ENCODE data around the gene CPNE4. TPM values are rescaled to one million over a fixed set of nuclear protein-coding genes. Genes with fewer than 3 reads are reported as not detected.

CPNE4 gene
- total and polyA plus RNA-seq, 7 experiments from 2014 or later = not detected

GRCh38 chr3:131821191-131821762 lies 213.5 kb downstream of the CPNE4 start:
- peaks cover 0 to 14% (median 7%) of the 10 kb centered on the region in 5 donors for H3K27me3 Mint-ChIP-seq
- DNase-seq = no peak
- H3K36me3 Mint-ChIP-seq = no peaks in the 10 kb centered on the region

GRCh38 chr3:131819381-131820055 lies 215.3 kb downstream of the CPNE4 start:
- Histone ChIP-seq H3K27ac (ENCODE audit: low read depth, low read length) (no peak overlapping the region), H3K9me3 (ENCODE audit: control insufficient read depth in 2 of 3, low read length in 3 of 3) (no peaks in the 10 kb centered on the region), H3K4me3 (ENCODE audit: low read length) (no peak overlapping the region), H3K36me3 (ENCODE audit: control insufficient read depth in 2 of 3, insufficient read depth in 3 of 3, low read length in 3 of 3) (no peaks in the 10 kb centered on the region), H3K4me1 (ENCODE audit: control insufficient read depth in 2 of 2, insufficient read depth in 2 of 2, low read length in 2 of 2) (no peaks in the 10 kb centered on the region), H3K27me3 (ENCODE audit: control insufficient read depth in 2 of 2, insufficient read depth in 2 of 2, low read length in 2 of 2) (peaks cover 0 to 4% of the 10 kb centered on the region in 2 donors)
- no peaks in the 10 kb centered on the region for H3K4me1 Mint-ChIP-seq
- DNase-seq (no peak), ATAC-seq (no peak)
- no peaks in the 10 kb centered on the region for H3K36me3 Mint-ChIP-seq
- no peaks in the 10 kb centered on the region for H3K9me3 Mint-ChIP-seq
- no peak overlapping the region for H3K27ac Mint-ChIP-seq
- POLR2A ChIA-PET = no interaction called here
- H3K27me3 Mint-ChIP-seq = peaks cover 0 to 14% (median 2%) of the 10 kb centered on the region in 5 donors
- H3K4me3 Mint-ChIP-seq = no peak overlapping the region
- CTCF ChIA-PET = no interaction called here
- intact Hi-C loops (cut with micrococcal nuclease) = no loop called here

More at GRCh38 chr3:131821191-131821762, 213.5 kb downstream of the CPNE4 start:
- no peaks in the 10 kb centered on the region for H3K4me1 Mint-ChIP-seq
- H3K27ac ChIP-seq (ENCODE audit: low read depth, low read length) = no peak overlapping the region
- H3K4me3 ChIP-seq (ENCODE audit: low read length) = no peak overlapping the region
- no peaks in the 10 kb centered on the region for H3K36me3 ChIP-seq (ENCODE audit: control insufficient read depth in 2 of 3, insufficient read depth in 3 of 3, low read length in 3 of 3)
- no peaks in the 10 kb centered on the region for H3K9me3 ChIP-seq (ENCODE audit: control insufficient read depth in 2 of 3, low read length in 3 of 3)
- no peak for ATAC-seq
- no peak overlapping the region for H3K4me3 Mint-ChIP-seq
- no peaks in the 10 kb centered on the region for H3K9me3 Mint-ChIP-seq
- POLR2A ChIA-PET = no interaction called here
- peaks cover 0 to 4% of the 10 kb centered on the region in 2 donors for H3K27me3 ChIP-seq (ENCODE audit: control insufficient read depth in 2 of 2, insufficient read depth in 2 of 2, low read length in 2 of 2)
- intact Hi-C loops (cut with micrococcal nuclease) = no loop called here
- CTCF ChIA-PET = interaction anchor here (1.0 kb wide), 1 partner anchor 25 kb away, joined by 3 read pairs; no protein-coding TSS in a partner anchor
- no peak overlapping the region for H3K27ac Mint-ChIP-seq
- H3K4me1 ChIP-seq (ENCODE audit: control insufficient read depth in 2 of 2, insufficient read depth in 2 of 2, low read length in 2 of 2) = no peaks in the 10 kb centered on the region

GRCh38 chr3:131812433-131812832 lies 222.4 kb downstream of the CPNE4 start:
- H3K4me1 ChIP-seq (ENCODE audit: control insufficient read depth in 2 of 2, insufficient read depth in 2 of 2, low read length in 2 of 2) = no peaks in the 10 kb centered on the region
- H3K27ac ChIP-seq (ENCODE audit: low read depth, low read length) = no peak overlapping the region
- H3K9me3 Mint-ChIP-seq = peaks cover 0 to 3% (median 0%) of the 10 kb centered on the region in 11 donors
- intact Hi-C loops (cut with micrococcal nuclease) = no loop called here
- no peaks in the 10 kb centered on the region for H3K36me3 ChIP-seq (ENCODE audit: control insufficient read depth in 2 of 3, insufficient read depth in 3 of 3, low read length in 3 of 3)
- H3K27me3 Mint-ChIP-seq = peaks cover 4 to 18% (median 6%) of the 10 kb centered on the region in 5 donors
- H3K27ac Mint-ChIP-seq = no peak overlapping the region
- DNase-seq (no peak), ATAC-seq (no peak)
- no peaks in the 10 kb centered on the region for H3K36me3 Mint-ChIP-seq
- no peaks in the 10 kb centered on the region for H3K27me3 ChIP-seq (ENCODE audit: control insufficient read depth in 2 of 2, insufficient read depth in 2 of 2, low read length in 2 of 2)
- H3K4me1 Mint-ChIP-seq = no peaks in the 10 kb centered on the region
- ChIA-PET POLR2A (no interaction called here), CTCF (no interaction called here)
- no peak overlapping the region for H3K4me3 ChIP-seq (ENCODE audit: low read length)
- H3K9me3 ChIP-seq (ENCODE audit: control insufficient read depth in 2 of 3, low read length in 3 of 3) = no peaks in the 10 kb centered on the region
- H3K4me3 Mint-ChIP-seq = no peak overlapping the region

- H3K4me1 ChIP-seq (ENCODE audit: control insufficient read depth in 2 of 2, insufficient read depth in 2 of 2, low read length in 2 of 2) = no peaks in the 10 kb centered on the region
- no peak overlapping the region for H3K4me3 ChIP-seq (ENCODE audit: low read length)
- DNase-seq (no peak), ATAC-seq (no peak)
- Mint-ChIP-seq H3K36me3 (no peaks in the 10 kb centered on the region), H3K4me1 (no peaks in the 10 kb centered on the region), H3K27ac (no peak overlapping the region), H3K27me3 (peaks cover 4 to 18% (median 6%) of the 10 kb centered on the region in 5 donors), H3K4me3 (no peak overlapping the region), H3K9me3 (peaks cover 0 to 3% (median 0%) of the 10 kb centered on the region in 11 donors)
- no peak overlapping the region for H3K27ac ChIP-seq (ENCODE audit: low read depth, low read length)
- CTCF ChIA-PET = no interaction called here
- no peaks in the 10 kb centered on the region for H3K9me3 ChIP-seq (ENCODE audit: control insufficient read depth in 2 of 3, low read length in 3 of 3)
- POLR2A ChIA-PET = no interaction called here
- intact Hi-C loops (cut with micrococcal nuclease) = no loop called here
- H3K36me3 ChIP-seq (ENCODE audit: control insufficient read depth in 2 of 3, insufficient read depth in 3 of 3, low read length in 3 of 3) = no peaks in the 10 kb centered on the region
- no peaks in the 10 kb centered on the region for H3K27me3 ChIP-seq (ENCODE audit: control insufficient read depth in 2 of 2, insufficient read depth in 2 of 2, low read length in 2 of 2)
Observed at GRCh38 chr3:131811481-131811880, 223.3 kb downstream of the CPNE4 start.

GRCh38 chr3:131807822-131808221 lies 227.0 kb downstream of the CPNE4 start:
- DNase-seq (no peak), ATAC-seq (no peak)
- POLR2A ChIA-PET = no interaction called here
- intact Hi-C loops (cut with micrococcal nuclease) = no loop called here
- H3K4me1 Mint-ChIP-seq = no peaks in the 10 kb centered on the region
- Histone ChIP-seq H3K9me3 (ENCODE audit: control insufficient read depth in 2 of 3, low read length in 3 of 3) (no peaks in the 10 kb centered on the region), H3K4me1 (ENCODE audit: control insufficient read depth in 2 of 2, insufficient read depth in 2 of 2, low read length in 2 of 2) (no peaks in the 10 kb centered on the region), H3K4me3 (ENCODE audit: low read length) (no peak overlapping the region), H3K27ac (ENCODE audit: low read depth, low read length) (no peak overlapping the region), H3K27me3 (ENCODE audit: control insufficient read depth in 2 of 2, insufficient read depth in 2 of 2, low read length in 2 of 2) (no peaks in the 10 kb centered on the region), H3K36me3 (ENCODE audit: control insufficient read depth in 2 of 3, insufficient read depth in 3 of 3, low read length in 3 of 3) (no peaks in the 10 kb centered on the region)
- H3K27ac Mint-ChIP-seq = no peak overlapping the region
- no peaks in the 10 kb centered on the region for H3K36me3 Mint-ChIP-seq
- H3K4me3 Mint-ChIP-seq = no peak overlapping the region
- H3K9me3 Mint-ChIP-seq = peaks cover 0 to 2% (median 0%) of the 10 kb centered on the region in 11 donors
- H3K27me3 Mint-ChIP-seq = peaks cover 6 to 33% (median 12%) of the 10 kb centered on the region in 5 donors
- CTCF ChIA-PET = no interaction called here

GRCh38 chr3:131806736-131807135 lies 228.1 kb downstream of the CPNE4 start:
- H3K4me1 Mint-ChIP-seq = no peaks in the 10 kb centered on the region
- intact Hi-C loops (cut with micrococcal nuclease) = no loop called here

More at GRCh38 chr3:131806736-131807135, 228.1 kb downstream of the CPNE4 start:
- Mint-ChIP-seq H3K4me3 (no peak overlapping the region), H3K9me3 (peaks cover 0 to 2% (median 0%) of the 10 kb centered on the region in 11 donors), H3K36me3 (no peaks in the 10 kb centered on the region), H3K27ac (no peak overlapping the region), H3K27me3 (peaks cover 6 to 32% (median 12%) of the 10 kb centered on the region in 5 donors)
- ChIA-PET POLR2A (no interaction called here), CTCF (no interaction called here)
- no peak overlapping the region for H3K27ac ChIP-seq (ENCODE audit: low read depth, low read length)
- H3K4me1 ChIP-seq (ENCODE audit: control insufficient read depth in 2 of 2, insufficient read depth in 2 of 2, low read length in 2 of 2) = no peaks in the 10 kb centered on the region
- H3K36me3 ChIP-seq (ENCODE audit: control insufficient read depth in 2 of 3, insufficient read depth in 3 of 3, low read length in 3 of 3) = no peaks in the 10 kb centered on the region
- H3K27me3 ChIP-seq (ENCODE audit: control insufficient read depth in 2 of 2, insufficient read depth in 2 of 2, low read length in 2 of 2) = no peaks in the 10 kb centered on the region
- H3K4me3 ChIP-seq (ENCODE audit: low read length) = no peak overlapping the region
- no peak for ATAC-seq
- no peak for DNase-seq
- no peaks in the 10 kb centered on the region for H3K9me3 ChIP-seq (ENCODE audit: control insufficient read depth in 2 of 3, low read length in 3 of 3)
